Neural progenitor cell (in vitro differentiated cells): ENCODE measurements around the gene KCNJ9.

Experiments used
- EZH2 ChIP-seq: fragments of 200-600 bp; sonication (generic); IDR thresholded peaks from 2 replicates; pipeline ENCODE4 v1.6.1; 2017; ENCODE audit warnings: antibody characterized with exemption, mild to moderate bottlenecking, moderate library complexity
- EZH2phosphoT487 ChIP-seq: fragments of 200-600 bp; sonication (generic); IDR thresholded peaks from 2 replicates; pipeline ENCODE4 v1.6.1; 2017; ENCODE audit warnings: antibody characterized with exemption

- TF ChIP-seq EZH2phosphoT487 (no peak), EZH2 (no peak)
Measured at GRCh38 chr1:160136121-160136925, 55.0 kb downstream of the KCNJ9 start.
